ENCODE data around the gene COL3A1. TPM values are rescaled to one million over a fixed set of nuclear protein-coding genes. Genes with fewer than 3 reads are reported as not detected.

COL3A1 gene
- total and polyA plus RNA-seq, 2 donors (not counting 3 experiments of a cell fraction or from before 2014, with no cell fraction given): 2.3 to 8.7 TPM

DNA sequence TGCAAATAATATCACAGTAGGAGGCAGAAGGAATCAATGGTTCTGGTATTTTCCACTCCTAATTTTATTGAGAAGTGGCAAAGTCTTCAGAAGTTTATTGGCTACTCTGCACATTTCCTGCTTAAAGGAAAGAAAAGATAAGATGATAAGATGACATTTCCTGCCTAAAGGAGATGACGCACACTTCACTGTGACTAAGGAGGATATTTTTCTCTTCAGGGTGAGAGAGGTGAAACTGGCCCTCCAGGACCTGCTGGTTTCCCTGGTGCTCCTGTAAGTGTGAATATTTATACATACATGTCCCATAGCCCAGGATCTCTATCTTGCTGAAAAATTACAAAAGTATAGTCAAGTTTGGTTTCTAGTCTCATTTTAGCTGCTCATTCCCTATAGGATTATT is 27.9 kb downstream of the COL3A1 start:
- dilution Hi-C loops (cut with MboI; ENCODE audit: extremely low pct_ligation_motif_present, low sequenced_read_pairs) (no loop called here), intact Hi-C loops (cut with micrococcal nuclease) (loop anchor here (5.0 kb wide), 1 partner anchor 35 kb away; no protein-coding TSS in a partner anchor)
- Histone ChIP-seq H3K4me2 (ENCODE audit: insufficient read depth, low read length) (peak overlapping the region; percentile 71), H3K27ac (ENCODE audit: insufficient read depth, low read depth, low read length) (peak overlapping the region; percentile 11), H4K20me1 (replicated peaks; ENCODE audit: control insufficient read depth, extremely low read depth, insufficient read depth, low read length) (no peaks in the 10 kb centered on the region), H3K9me1 (replicated peaks; ENCODE audit: control insufficient read depth, extremely low read depth, insufficient read depth, low read length) (no peaks in the 10 kb centered on the region), H3K9me3 (replicated peaks; ENCODE audit: control insufficient read depth, insufficient read depth, low read length) (no peaks in the 10 kb centered on the region), H3K79me2 (ENCODE audit: control insufficient read depth, insufficient read depth, low read length) (no peaks in the 10 kb centered on the region), H3K36me3 (ENCODE audit: control insufficient read depth in 2 of 2, extremely low read depth in 1 of 2, insufficient read depth in 2 of 2, low read length in 2 of 2) (no peaks in the 10 kb centered on the region), H2AFZ (ENCODE audit: low read depth, low read length) (no peak overlapping the region), H3K9ac (replicated peaks; ENCODE audit: extremely low read depth, insufficient read depth, low read length) (no peak overlapping the region), H3K27me3 (ENCODE audit: control insufficient read depth in 2 of 2, insufficient read depth in 2 of 2, low read length in 2 of 2) (no peaks in the 10 kb centered on the region), H3K4me1 (ENCODE audit: control insufficient read depth, extremely low read depth, insufficient read depth, low read length) (peaks cover 15% of the 10 kb centered on the region), H3K4me3 (replicated peaks in 1 of 3; ENCODE audit: insufficient read depth in 1 of 3, low read depth in 1 of 3, low read length in 3 of 3) (no peak overlapping the region)
- no TSS peak for BruUV-seq (replicated peaks)
- peak; percentile 54 for TF ChIP-seq JUN (IDR thresholded peaks at IDR 0.05; ENCODE audit: borderline replicate concordance, insufficient read depth, insufficient read length, low read depth)
- no peak for TF ChIP-seq POLR2AphosphoS5 (IDR thresholded peaks at IDR 0.05; ENCODE audit: insufficient read depth, low read depth, low read length)
- no peak for TF ChIP-seq EZH2 (IDR thresholded peaks at IDR 0.05; ENCODE audit: borderline replicate concordance, low read depth, low read length, severe bottlenecking)
- no peak for TF ChIP-seq MYC (IDR thresholded peaks at IDR 0.05; ENCODE audit: low read depth, low read length)
- TF ChIP-seq GATA2 (IDR thresholded peaks at IDR 0.05; ENCODE audit: insufficient read depth, insufficient read length, low read depth, low read length): peak; percentile 91
- peak; percentile 74 for TF ChIP-seq FOS (IDR thresholded peaks at IDR 0.05; ENCODE audit: borderline replicate concordance, insufficient read depth, low read length)
- peak; percentile 30 for TF ChIP-seq POLR2A (IDR thresholded peaks at IDR 0.05; ENCODE audit: low read depth, low read length)
- TF ChIP-seq, protein P1, sequence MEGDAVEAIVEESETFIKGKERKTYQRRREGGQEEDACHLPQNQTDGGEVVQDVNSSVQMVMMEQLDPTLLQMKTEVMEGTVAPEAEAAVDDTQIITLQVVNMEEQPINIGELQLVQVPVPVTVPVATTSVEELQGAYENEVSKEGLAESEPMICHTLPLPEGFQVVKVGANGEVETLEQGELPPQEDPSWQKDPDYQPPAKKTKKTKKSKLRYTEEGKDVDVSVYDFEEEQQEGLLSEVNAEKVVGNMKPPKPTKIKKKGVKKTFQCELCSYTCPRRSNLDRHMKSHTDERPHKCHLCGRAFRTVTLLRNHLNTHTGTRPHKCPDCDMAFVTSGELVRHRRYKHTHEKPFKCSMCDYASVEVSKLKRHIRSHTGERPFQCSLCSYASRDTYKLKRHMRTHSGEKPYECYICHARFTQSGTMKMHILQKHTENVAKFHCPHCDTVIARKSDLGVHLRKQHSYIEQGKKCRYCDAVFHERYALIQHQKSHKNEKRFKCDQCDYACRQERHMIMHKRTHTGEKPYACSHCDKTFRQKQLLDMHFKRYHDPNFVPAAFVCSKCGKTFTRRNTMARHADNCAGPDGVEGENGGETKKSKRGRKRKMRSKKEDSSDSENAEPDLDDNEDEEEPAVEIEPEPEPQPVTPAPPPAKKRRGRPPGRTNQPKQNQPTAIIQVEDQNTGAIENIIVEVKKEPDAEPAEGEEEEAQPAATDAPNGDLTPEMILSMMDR (IDR thresholded peaks at IDR 0.05; ENCODE audit: extremely low read depth in 1 of 2, insufficient read depth in 1 of 2, low read depth in 1 of 2, low read length in 2 of 2): no peak
- TF ChIP-seq, protein P2, sequence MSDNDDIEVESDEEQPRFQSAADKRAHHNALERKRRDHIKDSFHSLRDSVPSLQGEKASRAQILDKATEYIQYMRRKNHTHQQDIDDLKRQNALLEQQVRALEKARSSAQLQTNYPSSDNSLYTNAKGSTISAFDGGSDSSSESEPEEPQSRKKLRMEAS (IDR thresholded peaks at IDR 0.05; ENCODE audit: insufficient read depth, insufficient read length): no peak
- ChIA-PET POLR2A (no interaction called here), CTCF (interaction anchor here (0.8 kb wide), 1 partner anchor 176 kb away, joined by 3 read pairs; no protein-coding TSS in a partner anchor)
- DNase-seq (ENCODE audit: low read depth, low spot score) (peak; percentile 72), FAIRE-seq (peak; percentile 79)

Data from endothelial cell of umbilical vein (primary cell).